IgD-negative memory B cell (primary cell): ENCODE results near the gene HES4. TPM values are rescaled to one million over a fixed set of nuclear protein-coding genes. Genes with fewer than 3 reads are reported as not detected.

Source experiments
- H3K27ac Mint-ChIP-seq, 3 donors: one replicate each; pipeline ENCODE4 v1.8.0; 2020 to 2022; ENCODE audit warnings: mild to moderate bottlenecking in 3 of 3, mixed read lengths in 3 of 3, moderate library complexity in 1 of 3
- H3K27me3 Mint-ChIP-seq: one replicate; pipeline ENCODE4 v1.8.0; 2021; ENCODE audit warnings: mixed read lengths
- H3K36me3 Mint-ChIP-seq: one replicate; pipeline ENCODE4 v1.8.0; 2020; ENCODE audit warnings: mild to moderate bottlenecking, mixed read lengths
- H3K4me1 Mint-ChIP-seq, 3 donors: one replicate each; pipeline ENCODE4 v1.8.0; 2020 to 2022; ENCODE audit warnings: mixed read lengths in 3 of 3, mild to moderate bottlenecking in 1 of 3
- H3K4me3 Mint-ChIP-seq, 4 donors: one replicate each; pipeline ENCODE4 v1.8.0; 2020 to 2022; ENCODE audit warnings: mild to moderate bottlenecking in 4 of 4, mixed read lengths in 4 of 4, moderate library complexity in 3 of 4
- H3K9me3 Mint-ChIP-seq, 3 donors: one replicate each; pipeline ENCODE4 v1.8.0; 2020 to 2021; ENCODE audit warnings: mixed read lengths in 3 of 3, mild to moderate bottlenecking in 1 of 3
- polyA plus RNA-seq: library from polyadenylated mRNA; unstranded; fragments of 300-500 nt; fragmentation: Illumina TruSeq; gene quantifications from one replicate; pipeline ENCODE4 v1.2.3, GENCODE V29; 2021

The HES4 gene
- polyA plus RNA-seq, 1 donor from 2014 or later, result not detected

DNA sequence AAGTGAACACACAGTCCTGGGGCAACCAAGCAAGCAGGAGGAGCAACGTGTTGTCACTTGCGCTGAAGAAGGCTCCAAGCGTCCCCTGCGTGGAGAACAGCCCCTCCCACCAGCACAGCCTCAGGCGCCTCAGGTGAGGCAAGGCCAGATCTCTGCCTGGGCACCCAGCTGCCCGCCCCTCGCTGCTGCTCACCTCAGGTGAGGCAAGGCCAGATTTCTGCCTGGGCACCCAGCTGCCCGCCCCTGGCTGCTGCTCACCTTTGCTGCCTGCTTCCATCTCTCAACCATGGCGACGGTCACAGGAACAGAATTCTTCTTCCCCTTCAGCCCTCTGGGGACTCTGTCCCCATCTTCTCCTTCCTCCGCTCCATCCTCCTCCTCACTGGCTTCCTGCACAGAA lies 43.3 kb downstream of the HES4 start:
- peak overlapping the region in 3 of 4 donors; percentile 54 to 77 (median 75) for H3K4me3 Mint-ChIP-seq
- H3K27ac Mint-ChIP-seq, result no peak overlapping the region
- H3K27me3 Mint-ChIP-seq, result no peaks in the 10 kb centered on the region
- peaks cover 10% of the 10 kb centered on the region for H3K36me3 Mint-ChIP-seq
- no peaks in the 10 kb centered on the region for H3K9me3 Mint-ChIP-seq
- H3K4me1 Mint-ChIP-seq, result peaks cover 4 to 10% (median 7%) of the 10 kb centered on the region in 3 donors

DNA sequence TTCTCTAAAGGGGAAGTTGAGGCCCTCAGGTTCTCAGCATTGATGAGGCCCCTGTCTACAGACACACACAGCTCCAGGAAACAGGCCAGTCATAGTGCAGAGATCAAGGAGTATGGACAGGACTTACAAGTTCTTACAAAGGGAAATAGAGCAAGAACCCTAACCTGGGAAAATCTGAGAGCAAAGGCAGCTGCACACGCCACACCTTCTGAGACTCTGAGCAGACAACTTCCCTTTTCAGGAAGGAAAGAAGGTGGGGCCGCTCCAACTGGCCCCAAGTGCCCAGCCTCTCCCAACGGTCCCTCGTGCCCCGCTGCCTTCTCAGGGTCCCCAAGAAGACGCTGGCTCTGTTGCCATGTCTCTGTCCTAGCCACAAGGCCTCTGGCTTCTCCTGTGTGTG lies 44.4 kb downstream of the HES4 start:
- no peaks in the 10 kb centered on the region for H3K9me3 Mint-ChIP-seq
- H3K36me3 Mint-ChIP-seq, result peaks cover 13% of the 10 kb centered on the region
- peaks cover 4 to 10% (median 7%) of the 10 kb centered on the region in 3 donors for H3K4me1 Mint-ChIP-seq
- no peaks in the 10 kb centered on the region for H3K27me3 Mint-ChIP-seq
- H3K27ac Mint-ChIP-seq, result peak overlapping the region in 1 of 3 donors; percentile 73
- H3K4me3 Mint-ChIP-seq, result peak overlapping the region in 2 of 4 donors; percentile 58 to 75

DNA sequence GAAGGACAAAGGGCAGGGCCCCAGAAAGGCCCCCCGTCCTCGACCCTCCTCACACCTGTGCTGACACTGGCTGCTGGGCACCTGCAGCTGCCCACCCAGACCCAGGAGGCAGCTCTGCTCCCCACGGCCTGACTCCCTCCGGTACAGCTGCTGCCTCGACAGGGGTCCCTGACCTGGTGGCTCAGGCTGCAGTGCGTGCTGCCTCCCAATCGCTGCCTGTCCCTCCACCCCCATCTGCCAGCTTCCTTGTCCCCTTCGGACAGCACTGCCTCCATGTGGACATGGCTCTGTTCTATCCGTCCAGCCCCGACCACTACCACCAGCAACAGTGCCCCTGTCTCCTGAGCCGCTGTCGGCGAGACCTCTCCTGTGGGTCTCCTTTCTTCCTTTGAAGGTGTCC lies 45.0 kb downstream of the HES4 start:
- peak overlapping the region in 1 of 3 donors; percentile 73 for H3K27ac Mint-ChIP-seq
- H3K4me3 Mint-ChIP-seq, result peak overlapping the region in 2 of 4 donors; percentile 58 to 75
- no peaks in the 10 kb centered on the region for H3K9me3 Mint-ChIP-seq
- H3K36me3 Mint-ChIP-seq, result peaks cover 13% of the 10 kb centered on the region
- no peaks in the 10 kb centered on the region for H3K27me3 Mint-ChIP-seq
- peaks cover 4 to 10% (median 7%) of the 10 kb centered on the region in 3 donors for H3K4me1 Mint-ChIP-seq

DNA sequence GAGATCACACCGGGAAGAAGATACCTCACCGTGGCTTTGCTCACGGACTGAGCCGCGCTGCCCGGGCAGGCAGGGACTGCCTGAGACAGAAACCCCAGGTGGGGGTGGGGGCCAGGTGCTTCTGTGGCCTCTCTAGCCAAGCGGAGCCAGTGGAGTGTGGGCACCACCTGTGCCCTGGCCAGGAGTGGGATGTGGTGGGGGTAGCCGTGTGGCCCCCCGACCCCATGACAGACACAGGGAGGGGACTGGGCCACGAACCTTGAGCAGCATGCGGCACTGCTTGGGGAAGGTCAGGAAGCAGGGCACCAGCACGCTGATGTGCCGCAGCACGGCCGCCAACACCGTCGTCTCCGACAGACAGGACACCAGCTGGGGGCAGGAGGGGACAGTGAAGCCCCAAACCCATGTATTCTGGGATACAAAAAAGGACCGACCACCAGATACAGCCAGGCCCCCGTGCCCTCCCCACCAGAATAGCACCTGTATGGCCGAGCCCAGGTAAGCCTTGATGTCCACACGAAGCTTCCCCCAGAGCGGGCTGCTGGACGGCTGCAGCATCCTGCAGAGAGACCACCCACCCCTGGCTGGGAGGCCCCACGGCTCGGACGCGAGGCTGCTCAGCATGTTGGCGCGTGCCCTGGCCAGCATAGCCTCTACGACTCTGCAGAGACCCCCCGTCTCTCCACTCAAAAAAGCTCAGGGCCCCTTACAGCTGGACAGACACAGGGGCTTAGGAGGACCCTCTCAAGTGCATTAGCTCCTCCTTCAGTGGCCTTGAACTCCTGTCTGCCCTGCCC lies 46.2 kb downstream of the HES4 start:
- Mint-ChIP-seq H3K36me3 (peaks cover 13% of the 10 kb centered on the region), H3K27me3 (no peaks in the 10 kb centered on the region), H3K27ac (no peak overlapping the region), H3K4me1 (peaks cover 4 to 10% (median 7%) of the 10 kb centered on the region in 3 donors), H3K9me3 (no peaks in the 10 kb centered on the region), H3K4me3 (peak overlapping the region in 2 of 4 donors; percentile 17 to 75)

DNA sequence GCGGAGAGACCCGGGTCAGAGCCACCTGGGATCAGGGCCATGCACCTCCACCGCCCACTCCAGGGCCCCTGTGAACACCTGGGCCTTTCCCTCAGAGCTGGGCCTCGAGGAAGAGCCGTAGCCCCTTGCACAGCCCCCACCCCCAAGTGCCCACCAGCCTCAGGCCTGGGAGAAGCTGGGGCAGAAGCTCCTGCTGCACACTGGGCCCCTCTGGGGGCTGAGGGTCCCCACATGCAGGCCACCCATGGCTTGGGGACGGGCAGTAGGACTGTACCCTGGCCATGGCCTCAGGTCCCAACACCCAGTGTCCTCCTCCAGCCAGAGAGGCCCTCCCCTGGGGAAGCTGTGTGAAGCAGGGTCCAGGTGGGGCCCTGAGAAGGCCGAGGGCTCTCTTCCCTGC lies 47.3 kb downstream of the HES4 start:
- no peak overlapping the region for H3K4me3 Mint-ChIP-seq
- peaks cover 11% of the 10 kb centered on the region for H3K36me3 Mint-ChIP-seq
- H3K27ac Mint-ChIP-seq, result no peak overlapping the region
- peaks cover 2% of the 10 kb centered on the region in 3 donors for H3K4me1 Mint-ChIP-seq
- H3K9me3 Mint-ChIP-seq, result no peaks in the 10 kb centered on the region
- no peaks in the 10 kb centered on the region for H3K27me3 Mint-ChIP-seq

DNA sequence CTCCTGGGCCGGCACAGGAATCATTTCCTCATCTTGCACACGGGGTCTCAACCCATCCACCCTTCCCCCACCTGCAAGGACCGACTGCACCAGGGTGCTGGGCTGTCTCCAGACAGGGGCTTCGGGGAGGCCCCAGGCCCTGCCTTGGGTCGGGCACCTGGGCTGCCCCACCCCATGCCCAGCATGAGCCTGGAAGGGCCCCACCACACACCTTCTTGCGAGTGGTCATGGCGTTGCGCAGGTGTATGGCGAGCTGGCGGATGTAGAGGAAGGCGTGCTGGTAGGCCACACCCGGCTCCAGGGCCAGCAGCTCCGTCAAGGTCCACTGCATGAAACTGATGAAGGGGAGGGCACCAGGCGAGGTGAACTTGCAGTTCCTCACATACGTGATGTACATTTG lies 47.7 kb downstream of the HES4 start:
- H3K9me3 Mint-ChIP-seq, result no peaks in the 10 kb centered on the region
- no peaks in the 10 kb centered on the region for H3K4me1 Mint-ChIP-seq
- no peak overlapping the region for H3K27ac Mint-ChIP-seq
- H3K36me3 Mint-ChIP-seq, result peaks cover 11% of the 10 kb centered on the region
- no peaks in the 10 kb centered on the region for H3K27me3 Mint-ChIP-seq
- H3K4me3 Mint-ChIP-seq, result no peak overlapping the region

DNA sequence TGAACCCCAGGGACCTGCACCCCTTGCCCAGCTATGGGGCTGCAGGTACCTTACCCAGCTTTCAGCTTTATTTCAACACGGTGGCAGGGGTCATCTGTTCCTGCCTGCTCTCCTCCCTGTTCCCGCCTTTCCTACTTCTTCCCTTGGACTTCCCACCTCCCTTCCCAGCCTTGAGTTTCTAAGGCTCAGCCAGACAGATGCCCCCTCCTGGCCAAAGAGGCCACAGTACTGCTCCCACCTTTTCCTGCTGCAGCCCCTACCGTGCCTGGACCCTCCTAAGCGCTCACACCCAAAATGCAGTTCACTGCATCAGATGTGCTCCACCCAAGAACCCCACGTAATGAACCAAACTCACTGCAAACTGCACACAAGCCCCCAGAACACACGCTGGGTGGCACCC lies 48.5 kb downstream of the HES4 start:
- H3K27me3 Mint-ChIP-seq, result no peaks in the 10 kb centered on the region
- H3K36me3 Mint-ChIP-seq, result peaks cover 13% of the 10 kb centered on the region
- no peaks in the 10 kb centered on the region for H3K4me1 Mint-ChIP-seq
- H3K27ac Mint-ChIP-seq, result no peak overlapping the region
- H3K9me3 Mint-ChIP-seq, result no peaks in the 10 kb centered on the region
- peak overlapping the region in 1 of 4 donors; percentile 10 for H3K4me3 Mint-ChIP-seq

DNA sequence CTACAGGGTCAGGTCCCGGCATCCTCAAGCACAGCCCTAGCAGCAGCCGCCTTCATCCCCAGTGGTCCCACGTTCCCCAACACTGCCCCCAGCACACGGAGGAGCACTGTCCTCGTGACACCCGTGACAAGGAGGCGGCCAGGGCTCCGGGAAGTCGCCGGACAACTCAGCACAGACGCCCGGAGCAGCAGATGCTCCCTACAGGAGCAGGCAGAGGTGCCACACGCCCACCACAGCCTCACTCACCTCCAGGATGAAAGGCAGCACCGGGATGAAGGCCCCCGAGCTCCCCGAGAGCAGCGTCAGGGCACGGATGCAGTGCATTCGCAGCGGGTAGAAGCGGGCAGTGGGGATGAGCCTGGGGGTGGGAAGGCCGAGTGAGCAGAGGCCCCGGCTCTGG lies 49.0 kb downstream of the HES4 start:
- peaks cover 15% of the 10 kb centered on the region for H3K36me3 Mint-ChIP-seq
- no peaks in the 10 kb centered on the region for H3K27me3 Mint-ChIP-seq

DNA sequence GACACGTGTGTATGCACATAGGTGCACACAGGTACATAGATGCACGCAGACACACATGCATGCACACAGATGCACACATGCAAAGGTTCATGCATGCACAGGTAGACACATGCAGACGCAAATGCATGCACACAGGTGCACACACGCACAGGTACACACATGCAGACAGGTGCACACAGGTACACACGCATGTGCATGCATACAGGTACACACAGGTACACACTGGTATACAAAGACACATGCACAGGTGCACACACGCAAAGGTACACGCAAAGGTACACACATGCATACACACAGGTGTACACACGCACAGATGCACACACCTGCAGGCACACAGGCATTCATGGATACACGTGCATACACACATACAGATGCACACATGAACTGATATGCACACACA lies 49.6 kb downstream of the HES4 start:
- H3K36me3 Mint-ChIP-seq, result peaks cover 17% of the 10 kb centered on the region
- no peaks in the 10 kb centered on the region for H3K4me1 Mint-ChIP-seq
- H3K27ac Mint-ChIP-seq, result no peak overlapping the region
- no peaks in the 10 kb centered on the region for H3K27me3 Mint-ChIP-seq
- no peaks in the 10 kb centered on the region for H3K9me3 Mint-ChIP-seq
- no peak overlapping the region for H3K4me3 Mint-ChIP-seq

More for the DNA sequence above, 49.0 kb downstream of the HES4 start:
- Mint-ChIP-seq H3K27ac (no peak overlapping the region), H3K9me3 (no peaks in the 10 kb centered on the region), H3K4me1 (no peaks in the 10 kb centered on the region), H3K4me3 (no peak overlapping the region)

Other genes with a start within 250 kb of the HES4 start
- not detected for gene SAMD11, start 76.2 kb downstream of the HES4 start, polyA plus RNA-seq
- 64.9 TPM for gene NOC2L, start 40.8 kb downstream of the HES4 start, polyA plus RNA-seq
- 1.3 TPM for gene KLHL17, start 39.5 kb downstream of the HES4 start, polyA plus RNA-seq
- 0.14 TPM for gene PLEKHN1, start 33.6 kb downstream of the HES4 start, polyA plus RNA-seq
- gene PERM1, start 18.0 kb downstream of the HES4 start, polyA plus RNA-seq, result not detected
- 191 TPM for gene ISG15, start 13.4 kb upstream of the HES4 start, polyA plus RNA-seq
- 0.05 TPM for gene AGRN, start 20.0 kb upstream of the HES4 start, polyA plus RNA-seq
- gene RNF223, start 74.2 kb upstream of the HES4 start, polyA plus RNA-seq, result not detected
- gene C1orf159, start 116.0 kb upstream of the HES4 start, polyA plus RNA-seq, result 7.9 TPM
- not detected for gene TTLL10, start 173.8 kb upstream of the HES4 start, polyA plus RNA-seq
- gene TNFRSF18, start 206.5 kb upstream of the HES4 start, polyA plus RNA-seq, result 3.5 TPM
- not detected for gene TNFRSF4, start 214.1 kb upstream of the HES4 start, polyA plus RNA-seq
- 121 TPM for gene SDF4, start 231.9 kb upstream of the HES4 start, polyA plus RNA-seq
- gene B3GALT6, start 232.1 kb upstream of the HES4 start, polyA plus RNA-seq, result 5.6 TPM
- 0.88 TPM for gene C1QTNF12, start 246.6 kb upstream of the HES4 start, polyA plus RNA-seq